GM18505 (cell line): ENCODE measurements around the gene PELO.
"Not testable (repeated sequence)": the region's sequence is repeated elsewhere in the genome, so short reads cannot be mapped to it uniquely, and the experiment has no call there.

Experiments used
- ATAC-seq: cut with Tn5 transposase; IDR thresholded peaks from one replicate; pipeline ENCODE4 v1.9.1; 2021; ENCODE audit not compliant: unreplicated experiment
- POLR2A ChIP-seq: IDR thresholded peaks from 4 replicates; pipeline ENCODE4 v1.6.1; 2011; ENCODE audit warnings: borderline replicate concordance; ENCODE audit not compliant: insufficient read depth, insufficient read length; ENCODE audit errors: extremely low read depth

PELO gene

DNA sequence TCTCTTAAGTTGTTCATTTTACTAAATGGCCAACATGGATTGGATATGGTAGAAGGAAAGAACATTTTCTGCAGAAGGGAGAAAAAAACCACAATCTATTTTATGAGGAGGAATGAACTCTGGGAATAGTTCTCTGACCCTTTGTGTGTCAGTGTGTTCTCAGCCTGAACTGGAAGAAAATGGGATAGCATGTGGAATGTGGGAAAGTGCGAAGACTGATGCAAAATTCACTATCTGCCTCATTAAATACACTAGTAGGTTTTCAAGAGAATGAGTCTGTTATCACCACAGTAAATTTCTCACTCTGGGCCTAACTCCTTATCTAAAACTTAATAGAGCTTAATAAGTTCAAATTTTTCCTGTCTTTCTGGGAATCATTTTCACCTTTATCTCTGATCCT is 22.7 kb downstream of the PELO start:
- no peak for TF ChIP-seq POLR2A
- ATAC-seq, result no peak

DNA sequence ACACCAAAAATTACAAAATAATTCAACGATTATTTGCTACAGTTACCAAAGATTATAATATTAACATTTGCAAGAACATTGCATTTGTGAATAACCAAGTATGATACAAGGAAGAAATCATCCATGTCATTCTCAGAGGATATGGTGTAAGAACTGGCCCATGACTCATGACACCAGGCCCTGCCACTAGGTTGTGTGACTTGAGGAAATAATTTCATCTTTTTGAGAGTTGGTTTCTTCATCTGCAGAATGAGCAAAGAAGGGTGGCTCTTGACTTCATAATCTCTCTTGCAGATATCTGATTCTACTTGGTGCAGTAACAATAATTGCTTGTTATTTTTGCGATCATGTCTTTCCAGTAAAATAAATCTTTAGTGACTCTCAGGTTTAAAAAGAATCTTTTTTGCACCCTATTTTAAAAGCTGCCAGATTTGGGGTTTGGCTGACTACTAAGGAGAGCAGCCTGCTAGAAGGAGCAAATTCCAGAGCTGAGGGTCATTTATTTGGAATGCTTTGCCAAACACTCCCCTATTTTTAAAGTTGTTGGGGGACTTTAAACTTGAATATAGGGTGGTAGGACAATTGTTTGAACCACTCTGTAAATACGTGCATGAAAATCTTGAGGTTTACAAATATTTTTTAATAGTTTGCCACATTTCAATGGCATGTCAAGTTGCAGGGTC is 23.5 kb downstream of the PELO start:
- TF ChIP-seq POLR2A, result no peak
- no peak for ATAC-seq

DNA sequence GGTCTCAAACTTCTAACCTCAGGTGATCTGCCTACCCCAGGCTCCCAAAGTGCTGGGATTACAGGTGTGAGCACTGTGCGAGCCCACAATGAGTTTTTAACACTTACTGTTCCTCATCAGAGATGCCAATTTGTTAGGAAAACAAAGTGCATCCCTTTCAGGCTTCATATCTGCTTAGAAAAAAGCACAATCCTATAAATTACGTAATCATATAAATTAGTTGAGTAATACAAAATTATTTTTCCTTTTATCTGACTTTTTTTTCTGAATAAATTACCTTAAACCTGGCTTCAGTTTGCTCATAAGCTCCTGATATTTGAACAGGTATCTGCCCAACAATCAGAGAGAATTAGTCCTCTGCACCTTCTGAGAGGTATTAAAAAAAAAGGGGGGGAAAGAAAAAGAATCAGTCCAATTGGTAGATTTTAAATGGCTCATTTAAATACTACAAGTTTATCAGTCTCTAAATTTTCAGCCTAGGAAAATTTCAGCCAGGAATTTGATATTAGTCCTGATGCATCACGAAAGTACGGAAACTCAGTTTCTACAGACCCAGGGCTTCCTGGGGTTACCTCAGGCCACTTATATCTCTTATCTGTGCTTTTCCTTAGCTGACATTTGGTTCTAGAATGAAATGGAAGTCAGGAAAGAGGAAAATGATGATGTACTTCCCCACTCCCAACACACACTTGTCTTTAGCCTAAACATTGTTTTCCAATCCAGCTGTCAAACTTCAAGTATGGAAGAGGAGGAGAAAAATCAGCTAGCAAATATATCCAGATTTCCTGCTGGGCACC is 26.8 kb downstream of the PELO start:
- TF ChIP-seq POLR2A, result no peak
- no peak for ATAC-seq

DNA sequence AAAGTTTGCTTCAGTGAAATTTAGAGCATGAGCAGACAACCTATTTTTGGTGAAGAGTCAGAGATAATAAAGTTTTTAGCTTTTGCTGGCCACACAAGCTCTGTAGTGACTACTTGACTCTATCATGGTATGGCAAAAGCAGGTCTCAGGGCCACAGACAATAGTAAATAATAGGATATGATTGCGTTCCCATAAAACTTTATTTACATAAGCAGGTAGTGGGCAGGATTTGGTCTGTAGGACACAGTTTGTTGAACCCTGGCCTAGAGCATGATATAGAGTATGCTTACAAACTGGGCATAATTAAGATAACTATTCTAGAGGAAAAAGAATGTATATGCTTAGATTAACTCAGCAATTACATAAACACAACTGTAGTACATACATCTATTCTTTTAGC is 30.1 kb downstream of the PELO start:
- no peak for ATAC-seq
- TF ChIP-seq POLR2A, result no peak

DNA sequence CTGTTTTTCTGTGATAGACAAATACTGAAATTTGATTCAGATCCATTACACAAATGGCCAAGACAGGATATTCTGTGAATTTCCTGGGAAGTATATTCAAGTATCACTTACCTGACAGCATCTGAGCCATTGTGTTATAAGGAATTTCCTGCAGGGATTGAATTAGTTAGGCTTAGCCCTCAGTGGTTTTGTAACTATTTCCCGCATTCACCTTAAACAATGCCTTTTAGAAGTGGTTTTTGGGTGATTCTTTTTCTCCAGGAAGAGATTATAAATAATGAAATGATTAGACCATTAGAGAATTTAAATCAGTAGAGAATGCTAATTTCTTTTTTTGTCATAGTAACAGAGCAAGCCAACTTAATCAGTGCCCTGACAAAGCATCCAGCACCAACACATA is 30.6 kb downstream of the PELO start:
- ATAC-seq, result no peak
- no peak for TF ChIP-seq POLR2A

DNA sequence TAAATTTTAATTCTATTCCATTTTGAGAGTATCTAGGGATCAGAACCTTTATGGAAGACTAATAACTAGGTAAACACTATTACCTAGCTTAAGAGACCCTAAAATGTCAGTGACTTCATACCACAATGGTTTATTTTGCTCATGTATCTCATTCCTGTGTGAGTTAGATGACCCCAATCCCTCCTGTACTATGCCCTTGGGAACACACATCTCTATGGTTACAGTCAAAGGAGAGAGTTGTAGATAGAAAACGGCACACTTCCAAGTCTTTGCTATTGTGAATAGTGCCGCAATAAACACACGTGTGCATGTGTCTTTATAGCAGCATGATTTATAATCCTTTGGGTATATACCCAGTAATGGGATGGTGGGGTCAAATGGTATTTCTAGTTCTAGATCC is 31.1 kb downstream of the PELO start:
- not testable (repeated sequence) for ATAC-seq

DNA sequence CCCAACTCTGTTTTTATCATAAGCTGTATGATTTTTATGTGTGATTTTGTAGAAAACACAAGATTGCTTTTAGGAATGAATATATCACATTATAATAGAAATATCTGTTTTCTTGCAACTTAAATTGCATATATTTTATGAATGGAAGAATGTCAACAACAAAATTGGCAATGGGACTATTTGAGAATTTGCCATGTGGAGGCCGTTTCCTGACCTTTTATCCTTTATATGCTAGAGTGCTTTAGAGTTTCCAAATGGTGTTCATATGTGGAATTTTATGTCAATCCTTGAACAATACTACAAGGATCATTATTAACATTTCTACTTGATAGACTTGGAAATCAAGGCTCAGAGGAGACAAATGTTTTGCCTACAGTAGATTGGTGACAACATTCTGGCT is 34.2 kb downstream of the PELO start:
- ATAC-seq, result no peak
- no peak for TF ChIP-seq POLR2A

DNA sequence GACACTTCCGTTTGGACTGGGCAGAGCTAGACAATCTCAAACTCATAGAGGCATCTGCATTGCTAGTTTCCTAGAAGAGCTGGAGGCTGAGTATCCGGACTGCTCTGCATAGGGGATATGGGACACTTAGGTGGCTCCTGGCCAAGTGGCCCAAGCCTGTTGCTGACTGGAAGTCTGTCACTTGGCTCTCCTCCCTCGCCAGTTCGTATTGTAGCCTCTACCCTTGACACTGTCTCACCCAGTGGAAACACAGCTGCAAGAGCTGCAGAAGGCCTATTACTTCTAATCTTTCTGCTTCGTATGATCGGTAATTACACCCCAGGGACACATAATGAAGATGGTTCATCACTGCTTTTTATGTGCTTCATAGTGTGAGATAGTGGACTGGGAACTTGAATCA is 34.7 kb downstream of the PELO start:
- TF ChIP-seq POLR2A, result no peak
- no peak for ATAC-seq

DNA sequence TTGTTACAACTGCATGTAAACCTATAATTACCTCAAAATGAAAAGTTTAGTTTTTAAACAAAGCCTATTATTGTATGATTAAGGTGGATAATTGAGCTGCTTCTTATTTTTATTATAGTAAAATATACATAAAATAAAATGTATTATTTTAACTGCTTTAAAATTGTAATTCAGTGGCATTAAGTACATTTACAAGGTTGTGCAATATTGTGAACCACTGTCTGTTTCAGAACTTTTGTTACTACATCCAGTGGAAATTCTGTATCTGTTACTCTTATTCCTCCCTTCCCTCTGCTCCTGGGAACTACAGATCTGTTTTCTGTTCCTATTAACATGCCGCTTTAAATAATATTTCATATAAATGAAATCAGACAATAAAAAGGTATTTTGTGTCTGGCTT is 37.1 kb downstream of the PELO start:
- ATAC-seq, result no peak
- TF ChIP-seq POLR2A, result no peak

DNA sequence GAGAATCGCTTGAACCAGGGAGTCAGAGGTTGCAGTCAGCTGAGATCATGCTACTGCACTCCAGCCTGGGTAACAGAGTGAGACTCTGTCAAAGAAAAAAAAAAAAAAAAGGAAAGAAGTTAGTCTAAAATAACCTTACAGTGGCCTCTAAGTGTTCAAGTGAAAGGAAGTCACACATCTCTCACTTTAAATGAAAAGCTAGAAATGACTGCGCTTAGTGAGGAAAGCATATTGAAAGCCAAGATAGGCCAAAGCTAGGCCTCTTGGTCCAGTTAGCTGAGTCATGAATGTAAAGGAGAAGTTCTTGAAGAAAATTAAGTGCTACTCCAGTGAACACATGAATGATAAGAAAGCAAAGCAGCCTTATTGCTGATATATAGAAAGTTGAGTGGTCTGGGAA is 38.1 kb downstream of the PELO start:
- no peak for TF ChIP-seq POLR2A
- peak; percentile 91 for ATAC-seq

DNA sequence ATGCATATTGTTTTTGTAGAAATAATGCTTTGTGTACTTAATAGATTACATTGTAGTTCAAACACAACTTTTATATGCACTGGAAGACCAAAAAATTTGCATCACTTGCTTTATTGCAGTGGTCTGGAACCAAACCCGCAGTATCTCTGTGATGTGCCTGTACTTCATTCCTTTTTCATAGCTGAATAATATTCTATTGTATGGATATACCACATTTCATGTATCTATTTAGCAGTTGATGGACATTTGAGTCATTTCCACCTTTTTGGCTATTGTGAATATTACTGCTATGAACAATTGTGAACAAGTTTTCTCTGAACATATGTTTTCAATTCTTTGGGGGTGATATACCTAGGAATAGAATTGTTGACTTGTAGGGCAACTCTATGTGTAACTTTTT is 40.1 kb downstream of the PELO start:
- no peak for TF ChIP-seq POLR2A
- no peak for ATAC-seq

DNA sequence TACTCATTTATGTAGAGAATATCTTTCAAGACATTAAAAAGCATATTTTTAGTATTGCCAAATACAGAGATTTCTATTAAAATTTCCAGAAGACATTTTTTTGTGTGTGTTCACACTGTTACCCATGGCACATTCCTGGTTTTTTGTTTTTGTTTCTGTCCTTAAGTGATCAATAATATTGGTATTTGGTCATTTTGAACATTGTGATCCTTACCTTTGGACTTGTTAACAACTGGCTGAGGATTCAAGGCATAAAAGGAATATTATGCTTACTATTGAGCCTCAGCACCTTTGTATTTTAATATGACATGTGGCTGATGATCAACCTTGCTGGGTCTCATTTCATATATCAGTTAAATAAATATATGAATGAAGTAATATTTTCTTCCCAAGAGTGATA is 41.9 kb downstream of the PELO start:
- no peak for ATAC-seq
- no peak for TF ChIP-seq POLR2A

DNA sequence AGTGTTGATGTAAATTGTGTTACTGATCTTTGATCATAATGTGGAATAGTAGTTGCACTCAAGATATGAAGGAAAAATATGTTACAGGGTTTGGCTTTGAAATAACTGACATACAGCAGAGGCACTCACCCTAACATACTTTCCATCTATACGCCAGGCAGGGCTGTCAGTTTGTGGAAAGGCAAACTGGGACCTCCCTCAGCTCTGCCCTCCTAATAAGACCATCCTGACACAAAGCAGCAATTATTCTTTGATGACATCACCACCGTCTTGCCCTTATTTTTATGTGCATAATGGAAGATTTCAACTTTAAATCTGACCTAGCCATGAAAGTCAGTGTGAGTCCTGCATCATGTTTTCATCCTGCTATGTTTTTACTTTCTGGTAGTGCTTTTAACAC is 42.9 kb downstream of the PELO start:
- ATAC-seq, result no peak
- no peak for TF ChIP-seq POLR2A

DNA sequence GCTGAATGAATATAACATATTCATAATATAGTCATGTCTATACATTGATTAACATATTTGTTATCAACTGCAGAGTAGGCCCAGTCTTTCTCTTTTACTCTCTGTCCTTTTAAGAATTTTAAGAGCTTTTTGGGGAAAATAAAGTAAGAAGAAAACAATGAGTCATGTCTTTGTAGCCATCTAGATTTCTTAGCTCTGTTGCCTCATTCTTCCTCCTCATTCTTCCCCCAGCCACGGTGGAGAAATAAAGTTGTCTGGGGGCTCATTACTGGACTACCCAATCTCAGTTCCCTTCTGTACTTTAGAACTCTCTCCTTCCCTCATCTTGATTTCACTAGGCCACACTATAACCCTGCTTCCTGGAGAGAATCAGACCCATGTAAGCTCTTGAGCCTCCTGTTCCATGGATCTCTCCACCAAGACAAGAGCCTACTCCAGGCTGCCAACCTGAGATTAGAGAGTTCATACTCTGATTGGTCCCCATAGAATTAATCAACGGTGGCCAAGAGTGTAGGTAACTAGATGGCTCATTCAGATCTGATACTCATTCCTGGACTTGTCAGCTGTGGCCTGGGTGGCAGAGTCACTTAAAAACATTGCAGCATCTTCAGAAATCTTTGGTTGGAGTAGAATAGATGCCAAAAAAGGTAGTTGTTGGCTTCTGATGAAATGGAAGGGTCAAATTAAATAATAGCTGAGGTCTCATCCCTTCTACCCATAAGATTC is 44.2 kb downstream of the PELO start:
- ATAC-seq, result no peak
- TF ChIP-seq POLR2A, result no peak
